Measurements from ENCODE around the gene DRC1. TPM values are rescaled to one million over a fixed set of nuclear protein-coding genes. Genes with fewer than 3 reads are reported as not detected.

DRC1 gene
- total RNA-seq, 2 experiments from 2014 or later = not detected

- TF ChIP-seq EZH2phosphoT487 (IDR thresholded peaks at IDR 0.05; ENCODE audit: borderline replicate concordance, low read depth, low read length) (no peak), CTCF (conservative IDR thresholded peaks at IDR 0.05; ENCODE audit: low read length) (no peak)
- Histone ChIP-seq H3K4me1 (ENCODE audit: insufficient read depth, low read length, poor library complexity, severe bottlenecking) (no peaks in the 10 kb centered on the region), H3K79me2 (ENCODE audit: insufficient read depth, low read depth, low read length) (peaks cover 96% of the 10 kb centered on the region), H3K4me3 (ENCODE audit: low read depth, low read length, poor library complexity, severe bottlenecking) (no peak overlapping the region), H3K9me2 (ENCODE audit: insufficient read depth, low read length) (no peaks in the 10 kb centered on the region), H3K9me3 (ENCODE audit: low read length) (no peaks in the 10 kb centered on the region), H3K27ac (ENCODE audit: low read depth, low read length, poor library complexity, severe bottlenecking) (no peak overlapping the region), H2AFZ (ENCODE audit: low read length) (no peak overlapping the region), H3K36me3 (ENCODE audit: insufficient read depth, low read length) (peaks cover 55% of the 10 kb centered on the region), H4K20me1 (ENCODE audit: insufficient read depth, low read length) (peaks cover 36% of the 10 kb centered on the region), H3K4me2 (ENCODE audit: low read length) (no peak overlapping the region)
- intact Hi-C loops (cut with micrococcal nuclease; ENCODE audit: unreplicated experiment) = no loop called here
- no TSS peak for BruUV-seq (replicated peaks)
- ChIA-PET POLR2A (no interaction called here), CTCF (ENCODE audit: unreplicated experiment) (no interaction called here)
- DNase-seq (ENCODE audit: low spot score) = no peak
These were observed 41.7 kb upstream of the DRC1 start for GRCh38 chr2:26359886-26360473.

GRCh38 chr2:26363323-26363722, 38.4 kb upstream of the DRC1 start:
- BruUV-seq (replicated peaks) = no TSS peak
- ChIA-PET POLR2A (interaction anchor here (0.6 to 1.0 kb wide), 3 partner anchors 15 to 617 kb away, joined by 3 to 7 read pairs (median 4); no protein-coding TSS in a partner anchor), CTCF (ENCODE audit: unreplicated experiment) (no interaction called here)
- no peak overlapping the region for H2AFZ ChIP-seq (ENCODE audit: low read length)
- H3K27ac ChIP-seq (ENCODE audit: low read depth, low read length, poor library complexity, severe bottlenecking) = no peak overlapping the region
- TF ChIP-seq CTCF (conservative IDR thresholded peaks at IDR 0.05; ENCODE audit: low read length) = no peak
- no peaks in the 10 kb centered on the region for H3K4me1 ChIP-seq (ENCODE audit: insufficient read depth, low read length, poor library complexity, severe bottlenecking)
- DNase-seq (ENCODE audit: low spot score) = no peak
- no peak overlapping the region for H3K4me3 ChIP-seq (ENCODE audit: low read depth, low read length, poor library complexity, severe bottlenecking)
- peaks cover 15% of the 10 kb centered on the region for H4K20me1 ChIP-seq (ENCODE audit: insufficient read depth, low read length)
- H3K9me2 ChIP-seq (ENCODE audit: insufficient read depth, low read length) = no peaks in the 10 kb centered on the region
- no peak overlapping the region for H3K4me2 ChIP-seq (ENCODE audit: low read length)
- intact Hi-C loops (cut with micrococcal nuclease; ENCODE audit: unreplicated experiment) = no loop called here
- peaks cover 70% of the 10 kb centered on the region; the same call in 1 of the 2 replicates for H3K79me2 ChIP-seq (ENCODE audit: insufficient read depth, low read depth, low read length)
- no peaks in the 10 kb centered on the region for H3K9me3 ChIP-seq (ENCODE audit: low read length)
- peaks cover 54% of the 10 kb centered on the region for H3K36me3 ChIP-seq (ENCODE audit: insufficient read depth, low read length)

- intact Hi-C loops (cut with micrococcal nuclease; ENCODE audit: unreplicated experiment) = no loop called here
These were observed 37.8 kb upstream of the DRC1 start for GRCh38 chr2:26363958-26364357.

More at GRCh38 chr2:26363958-26364357, 37.8 kb upstream of the DRC1 start:
- CTCF ChIA-PET (ENCODE audit: unreplicated experiment) = no interaction called here
- H3K4me1 ChIP-seq (ENCODE audit: insufficient read depth, low read length, poor library complexity, severe bottlenecking) = no peaks in the 10 kb centered on the region
- no peaks in the 10 kb centered on the region for H3K9me2 ChIP-seq (ENCODE audit: insufficient read depth, low read length)
- H4K20me1 ChIP-seq (ENCODE audit: insufficient read depth, low read length) = peaks cover 14% of the 10 kb centered on the region
- H2AFZ ChIP-seq (ENCODE audit: low read length) = no peak overlapping the region
- no peak overlapping the region for H3K4me3 ChIP-seq (ENCODE audit: low read depth, low read length, poor library complexity, severe bottlenecking)
- no peak overlapping the region for H3K27ac ChIP-seq (ENCODE audit: low read depth, low read length, poor library complexity, severe bottlenecking)
- no peak for DNase-seq (ENCODE audit: low spot score)
- no peak overlapping the region for H3K4me2 ChIP-seq (ENCODE audit: low read length)
- POLR2A ChIA-PET = no interaction called here
- TF ChIP-seq EZH2phosphoT487 (IDR thresholded peaks at IDR 0.05; ENCODE audit: borderline replicate concordance, low read depth, low read length) (no peak), CTCF (conservative IDR thresholded peaks at IDR 0.05; ENCODE audit: low read length) (no peak)
- H3K36me3 ChIP-seq (ENCODE audit: insufficient read depth, low read length) = peaks cover 61% of the 10 kb centered on the region
- H3K79me2 ChIP-seq (ENCODE audit: insufficient read depth, low read depth, low read length) = peaks cover 64% of the 10 kb centered on the region; the same call in 1 of the 2 replicates
- no TSS peak for BruUV-seq (replicated peaks)
- H3K9me3 ChIP-seq (ENCODE audit: low read length) = no peaks in the 10 kb centered on the region; the same call in 1 of the 2 replicates
